Mesendoderm (in vitro differentiated cells): ENCODE results near the gene PGBD5.

Experiments
- DNase-seq: peaks from one replicate; pipeline ENCODE4 v3.0.0; 2013
- H2AK5ac ChIP-seq: 2 replicates; pipeline ENCODE4 v1.6.1; 2013; ENCODE audit warnings: low read length, inconsistent platforms
- H2BK120ac ChIP-seq: 2 replicates; pipeline ENCODE4 v1.6.1; 2013; ENCODE audit warnings: low read depth, mild to moderate bottlenecking, low read length, moderate library complexity, mixed read lengths
- H2BK15ac ChIP-seq: replicated peaks from 2 replicates; pipeline ENCODE4 v1.6.1; 2013; ENCODE audit warnings: low read depth, mild to moderate bottlenecking, moderate library complexity
- H2BK5ac ChIP-seq: 2 replicates; pipeline ENCODE4 v1.6.1; 2013; ENCODE audit warnings: low read length, inconsistent platforms
- H3K18ac ChIP-seq: 2 replicates; pipeline ENCODE4 v1.6.1; 2013; ENCODE audit warnings: mild to moderate bottlenecking, low read length, mixed read lengths
- H3K23ac ChIP-seq: one replicate; pipeline ENCODE4 v1.6.1; 2013; ENCODE audit warnings: low read length
- H3K27ac ChIP-seq: 2 replicates; pipeline ENCODE4 v1.5.1; 2013; ENCODE audit warnings: low read depth, mild to moderate bottlenecking, inconsistent platforms, low read length, moderate library complexity
- H3K27me3 ChIP-seq: 2 replicates; pipeline ENCODE4 v1.6.1; 2013; ENCODE audit warnings: low read length, control low read depth, mild to moderate bottlenecking, inconsistent platforms; ENCODE audit not compliant: insufficient read depth, poor library complexity
- H3K36me3 ChIP-seq: 2 replicates; pipeline ENCODE4 v1.6.1; 2013; ENCODE audit warnings: low read length, inconsistent platforms; ENCODE audit not compliant: control insufficient read depth, insufficient read depth
- H3K4ac ChIP-seq: one replicate; pipeline ENCODE4 v1.6.1; 2013; ENCODE audit warnings: low read depth, mild to moderate bottlenecking, low read length, moderate library complexity
- H3K4me1 ChIP-seq: 2 replicates; pipeline ENCODE4 v1.6.1; 2013; ENCODE audit warnings: low read depth, low read length, inconsistent platforms; ENCODE audit not compliant: control insufficient read depth
- H3K4me2 ChIP-seq: 2 replicates; pipeline ENCODE4 v1.6.1; 2013; ENCODE audit warnings: low read length
- H3K4me3 ChIP-seq: 2 replicates; pipeline ENCODE4 v1.5.1; 2013; ENCODE audit warnings: mild to moderate bottlenecking, low read length
- H3K56ac ChIP-seq: one replicate; pipeline ENCODE4 v1.6.1; 2013; ENCODE audit warnings: low read length
- H3K79me1 ChIP-seq: 2 replicates; pipeline ENCODE4 v1.6.1; 2013; ENCODE audit warnings: low read length, inconsistent platforms
- H3K79me2 ChIP-seq: 2 replicates; pipeline ENCODE4 v1.6.1; 2013; ENCODE audit warnings: mild to moderate bottlenecking, low read length; ENCODE audit not compliant: control insufficient read depth, insufficient read depth
- H3K9ac ChIP-seq: 2 replicates; pipeline ENCODE4 v1.6.1; 2013; ENCODE audit warnings: low read length, inconsistent platforms
- H4K5ac ChIP-seq: one replicate; pipeline ENCODE4 v1.6.1; 2013; ENCODE audit warnings: low read length
- H4K8ac ChIP-seq: one replicate; pipeline ENCODE4 v1.6.1; 2013; ENCODE audit warnings: low read depth, mild to moderate bottlenecking, control low read depth, low read length, moderate library complexity
- WGBS: extraction: QIAGEN DNeasy Blood & Tissue Kit; methylation state at CpG from one replicate; pipeline ENCODE4 v1.1.7; 2013; ENCODE audit warnings: low lambda C conversion rate, missing lambda C conversion rate; ENCODE audit not compliant: insufficient coverage; ENCODE audit errors: extremely low coverage; 5-methylcytosine and 5-hydroxymethylcytosine counted together

Gene PGBD5

GRCh38 chr1:230276401-230276800, 149.7 kb downstream of the PGBD5 start:
- no peak overlapping the region for H4K5ac ChIP-seq
- H3K56ac ChIP-seq, result no peak overlapping the region
- DNase-seq, result no peak
- no peak overlapping the region for H3K4me2 ChIP-seq
- H3K4ac ChIP-seq, result no peak overlapping the region
- no peak overlapping the region for H4K8ac ChIP-seq
- peaks cover 3% of the 10 kb centered on the region for H3K36me3 ChIP-seq
- no peak overlapping the region for H3K4me3 ChIP-seq
- H3K79me2 ChIP-seq, result no peaks in the 10 kb centered on the region
- no peaks in the 10 kb centered on the region for H3K27me3 ChIP-seq
- H3K79me1 ChIP-seq, result no peaks in the 10 kb centered on the region
- no peak overlapping the region for H3K18ac ChIP-seq
- H3K9ac ChIP-seq, result no peak overlapping the region
- no peak overlapping the region for H2BK120ac ChIP-seq
- no peaks in the 10 kb centered on the region for H3K4me1 ChIP-seq
- no peak overlapping the region for H2BK15ac ChIP-seq
- no peak overlapping the region for H2AK5ac ChIP-seq
- H3K27ac ChIP-seq, result no peak overlapping the region
- no CpG with 5 or more reads among the region's 5 CpGs for WGBS
- no peak overlapping the region for H2BK5ac ChIP-seq
- H3K23ac ChIP-seq, result no peak overlapping the region

DNA sequence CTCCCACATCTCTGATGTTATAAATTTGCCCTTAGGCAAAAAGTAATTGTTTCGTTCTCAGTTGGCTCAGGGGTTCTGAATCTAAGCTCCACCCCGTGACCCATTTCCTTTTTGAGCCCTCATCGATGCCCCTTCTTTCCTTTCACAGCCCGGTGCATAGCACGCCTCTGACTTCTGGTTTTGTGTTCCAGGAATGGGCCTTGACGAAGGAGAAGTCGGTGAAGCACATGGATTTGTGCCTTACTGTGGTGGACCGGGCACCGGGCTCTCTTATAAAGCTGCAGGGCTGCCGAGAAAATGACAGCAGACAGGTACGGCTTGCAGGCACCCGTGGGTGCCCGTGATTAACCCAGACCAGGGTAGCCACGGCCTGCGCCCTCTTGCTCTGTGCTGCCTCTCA, 151.9 kb downstream of the PGBD5 start:
- no CpG with 5 or more reads among the region's 15 CpGs for WGBS

GRCh38 chr1:230273141-230273710, 152.9 kb downstream of the PGBD5 start:
- H3K4ac ChIP-seq, result no peak overlapping the region
- no CpG with 5 or more reads among the region's 7 CpGs for WGBS
- H3K27me3 ChIP-seq, result no peaks in the 10 kb centered on the region
- H2BK15ac ChIP-seq, result no peak overlapping the region
- no peak overlapping the region for H4K5ac ChIP-seq
- no peaks in the 10 kb centered on the region for H3K79me1 ChIP-seq
- no peak overlapping the region for H3K23ac ChIP-seq
- DNase-seq, result no peak
- no peak overlapping the region for H2AK5ac ChIP-seq
- H3K79me2 ChIP-seq, result no peaks in the 10 kb centered on the region
- no peak overlapping the region for H2BK120ac ChIP-seq
- H3K4me2 ChIP-seq, result no peak overlapping the region
- H4K8ac ChIP-seq, result no peak overlapping the region
- H3K18ac ChIP-seq, result no peak overlapping the region
- H3K9ac ChIP-seq, result no peak overlapping the region
- no peak overlapping the region for H2BK5ac ChIP-seq
- no peaks in the 10 kb centered on the region for H3K4me1 ChIP-seq
- H3K56ac ChIP-seq, result no peak overlapping the region
- no peak overlapping the region for H3K4me3 ChIP-seq
- H3K27ac ChIP-seq, result no peak overlapping the region
- no peaks in the 10 kb centered on the region for H3K36me3 ChIP-seq

More for the DNA sequence above, 151.9 kb downstream of the PGBD5 start:
- no peaks in the 10 kb centered on the region for H3K79me1 ChIP-seq
- H3K23ac ChIP-seq, result no peak overlapping the region
- H4K5ac ChIP-seq, result no peak overlapping the region
- H2BK15ac ChIP-seq, result no peak overlapping the region
- no peak overlapping the region for H3K56ac ChIP-seq
- H3K4ac ChIP-seq, result no peak overlapping the region
- no peak overlapping the region for H2AK5ac ChIP-seq
- no peaks in the 10 kb centered on the region for H3K79me2 ChIP-seq
- H3K36me3 ChIP-seq, result peaks cover 2% of the 10 kb centered on the region
- H2BK120ac ChIP-seq, result no peak overlapping the region
- H2BK5ac ChIP-seq, result no peak overlapping the region
- no peak overlapping the region for H4K8ac ChIP-seq
- H3K27ac ChIP-seq, result no peak overlapping the region
- no peak overlapping the region for H3K4me3 ChIP-seq
- no peaks in the 10 kb centered on the region for H3K4me1 ChIP-seq
- no peak overlapping the region for H3K4me2 ChIP-seq
- no peak overlapping the region for H3K18ac ChIP-seq
- no peaks in the 10 kb centered on the region for H3K27me3 ChIP-seq
- H3K9ac ChIP-seq, result no peak overlapping the region
- no peak for DNase-seq

GRCh38 chr1:230272557-230272956, 153.6 kb downstream of the PGBD5 start:
- Histone ChIP-seq H3K79me2 (no peaks in the 10 kb centered on the region), H4K8ac (no peak overlapping the region), H2AK5ac (no peak overlapping the region), H3K36me3 (no peaks in the 10 kb centered on the region), H3K4me1 (no peaks in the 10 kb centered on the region), H2BK15ac (no peak overlapping the region), H3K18ac (no peak overlapping the region), H3K9ac (no peak overlapping the region), H2BK5ac (no peak overlapping the region), H3K56ac (no peak overlapping the region), H2BK120ac (no peak overlapping the region), H3K23ac (no peak overlapping the region), H3K27ac (no peak overlapping the region), H3K4me3 (no peak overlapping the region), H3K4me2 (no peak overlapping the region), H3K4ac (no peak overlapping the region), H3K27me3 (no peaks in the 10 kb centered on the region), H3K79me1 (no peaks in the 10 kb centered on the region), H4K5ac (no peak overlapping the region)
- WGBS, result no CpG with 5 or more reads among the region's 9 CpGs
- DNase-seq, result no peak

DNA sequence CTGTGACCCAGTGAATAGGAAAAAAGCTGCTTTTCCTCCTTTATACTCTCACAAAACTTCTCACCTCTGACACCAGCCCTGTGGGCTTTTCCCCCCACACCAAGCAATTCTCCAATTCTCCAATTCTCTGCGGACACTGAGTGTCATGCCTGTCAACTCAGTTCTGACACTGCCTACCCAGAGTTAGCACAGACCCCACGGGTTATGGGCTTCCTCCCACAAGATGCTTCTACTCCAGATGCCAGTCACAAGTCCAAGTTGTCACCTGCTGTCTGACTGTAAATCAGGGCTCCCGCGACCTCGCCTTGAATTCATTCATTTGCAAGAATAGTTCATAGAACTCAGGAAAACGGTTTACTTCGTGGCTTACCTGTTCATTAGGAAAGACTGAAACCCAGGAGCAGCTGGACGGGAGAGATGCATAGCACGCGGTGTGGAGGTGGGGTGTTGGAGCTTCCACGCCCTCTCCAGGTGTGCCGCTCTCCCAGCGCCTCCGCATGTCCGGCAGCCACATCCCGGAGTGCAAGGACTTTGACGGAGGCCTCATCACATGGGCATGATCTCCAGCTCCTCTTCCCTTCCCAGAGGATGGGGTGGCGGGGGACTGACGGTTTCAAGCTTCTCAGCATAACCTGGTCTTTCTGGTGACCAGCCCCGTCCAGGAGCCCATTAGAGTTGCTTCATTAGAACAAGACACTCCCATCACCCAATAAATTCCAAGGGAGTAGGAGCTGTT, 154.7 kb downstream of the PGBD5 start:
- Histone ChIP-seq H2BK15ac (no peak overlapping the region), H3K4me1 (no peaks in the 10 kb centered on the region), H3K23ac (no peak overlapping the region), H3K79me2 (no peaks in the 10 kb centered on the region), H3K27me3 (no peaks in the 10 kb centered on the region), H3K27ac (no peak overlapping the region), H3K18ac (no peak overlapping the region), H2BK5ac (no peak overlapping the region), H3K36me3 (no peaks in the 10 kb centered on the region), H3K9ac (no peak overlapping the region), H3K56ac (no peak overlapping the region), H3K79me1 (no peaks in the 10 kb centered on the region), H2BK120ac (no peak overlapping the region), H2AK5ac (no peak overlapping the region), H3K4ac (no peak overlapping the region), H4K5ac (no peak overlapping the region), H4K8ac (no peak overlapping the region), H3K4me3 (no peak overlapping the region), H3K4me2 (no peak overlapping the region)
- no peak for DNase-seq
- no CpG with 5 or more reads among the region's 20 CpGs for WGBS
